Body of pancreas (tissue), 4 donors: ENCODE results near the gene GIT2. TPM values are rescaled to one million over a fixed set of nuclear protein-coding genes. Genes with fewer than 3 reads are reported as not detected.

Experiments
- ATAC-seq: fragments of 150-250 bp; one replicate; pipeline ENCODE4 v1.9.1; 2016
- DNase-seq, 4 donors: peaks; one replicate each; pipeline ENCODE4 v3.0.0-alpha.2; 2019
- H3K27ac ChIP-seq, 4 donors: fragments of 200-600 bp; sonication (generic); 1 replicate in 3 of 4; 2 replicates in 1 of 4; pipeline versions ENCODE4 v1.5.1 to v1.6.1; 2016 to 2019; ENCODE audit warnings: mild to moderate bottlenecking in 1 of 4, mixed read lengths in 1 of 4, moderate library complexity in 1 of 4
- H3K27me3 ChIP-seq, 2 donors: fragments of 200-600 bp; sonication (generic); one replicate each; pipeline ENCODE4 v1.6.0; 2016; ENCODE audit warnings: mild to moderate bottlenecking in 1 of 2
- H3K36me3 ChIP-seq, 2 donors: fragments of 200-600 bp; sonication (generic); replicated peaks in 1 of 2; 2 replicates each; pipeline ENCODE4 v1.5.1; 2016; ENCODE audit warnings: low read depth in 2 of 2; ENCODE audit not compliant: insufficient read depth in 1 of 2
- H3K4me1 ChIP-seq: fragments of 200-600 bp; sonication (generic); one replicate; pipeline ENCODE4 v1.6.0; 2016
- H3K4me3 ChIP-seq, 2 donors: fragments of 200-600 bp; sonication (generic); 1 replicate in 1 of 2; 2 replicates in 1 of 2; pipeline ENCODE4 v1.5.1; 2016 to 2019
- H3K9me3 ChIP-seq, 3 donors: fragments of 200-600 bp; sonication (generic); 1 replicate in 2 of 3; 2 replicates in 1 of 3; pipeline ENCODE4 v1.5.1; 2016
- POLR2A ChIP-seq, 3 donors: fragments of 450-650 bp; IDR thresholded peaks; one replicate each; pipeline ENCODE4 v1.6.1; 2016; ENCODE audit warnings: antibody characterized with exemption in 3 of 3, mild to moderate bottlenecking in 2 of 3
- WGBS, 2 donors: methylation state at CpG; one replicate each; pipeline ENCODE4 v1.1.5; 2017; 5-methylcytosine and 5-hydroxymethylcytosine counted together
- intact Hi-C: fragments of 100-400 bp; cut with DNase I; formaldehyde crosslinking; loops from one replicate; pipeline ENCODE4 v1.15.1; 2023
- total RNA-seq, 2 donors: library from RNA; depleted of rRNA; stranded (reverse); fragments of >200 nt; gene quantifications; one replicate each; pipeline ENCODE4 v1.1.0, GENCODE V29; 2016
- TF ChIP-seq, protein P1 (sequence below), 7 experiments: fragments of 450-650 bp in 4 of 7; fragments of 200-600 bp in 3 of 7; sonication (generic) in 3 of 7; IDR thresholded peaks; one replicate each; pipeline ENCODE4 v1.5.1; 2016 to 2019; ENCODE audit warnings: antibody characterized with exemption in 7 of 7

The GIT2 gene
- total RNA-seq, 2 donors from 2014 or later: 44.4 to 50.1 TPM

- TF ChIP-seq, protein P1, sequence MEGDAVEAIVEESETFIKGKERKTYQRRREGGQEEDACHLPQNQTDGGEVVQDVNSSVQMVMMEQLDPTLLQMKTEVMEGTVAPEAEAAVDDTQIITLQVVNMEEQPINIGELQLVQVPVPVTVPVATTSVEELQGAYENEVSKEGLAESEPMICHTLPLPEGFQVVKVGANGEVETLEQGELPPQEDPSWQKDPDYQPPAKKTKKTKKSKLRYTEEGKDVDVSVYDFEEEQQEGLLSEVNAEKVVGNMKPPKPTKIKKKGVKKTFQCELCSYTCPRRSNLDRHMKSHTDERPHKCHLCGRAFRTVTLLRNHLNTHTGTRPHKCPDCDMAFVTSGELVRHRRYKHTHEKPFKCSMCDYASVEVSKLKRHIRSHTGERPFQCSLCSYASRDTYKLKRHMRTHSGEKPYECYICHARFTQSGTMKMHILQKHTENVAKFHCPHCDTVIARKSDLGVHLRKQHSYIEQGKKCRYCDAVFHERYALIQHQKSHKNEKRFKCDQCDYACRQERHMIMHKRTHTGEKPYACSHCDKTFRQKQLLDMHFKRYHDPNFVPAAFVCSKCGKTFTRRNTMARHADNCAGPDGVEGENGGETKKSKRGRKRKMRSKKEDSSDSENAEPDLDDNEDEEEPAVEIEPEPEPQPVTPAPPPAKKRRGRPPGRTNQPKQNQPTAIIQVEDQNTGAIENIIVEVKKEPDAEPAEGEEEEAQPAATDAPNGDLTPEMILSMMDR (IDR thresholded peaks at IDR 0.05): peak; percentile 32 to 65 (median 51)
- TF ChIP-seq POLR2A (IDR thresholded peaks at IDR 0.05): no peak
- intact Hi-C loops: loop anchor here (10.0 kb wide), 1 partner anchor 57 kb away; no protein-coding TSS in a partner anchor
- ATAC-seq (no peak), DNase-seq (peak; percentile 46 to 54 (median 52))
- WGBS, 2 donors: 63 to 64% methylated on average over 8 of the region's 8 CpGs
- H3K27ac ChIP-seq: no peak overlapping the region
- no peaks in the 10 kb centered on the region for H3K9me3 ChIP-seq
- peaks cover 0 to 9% of the 10 kb centered on the region in 2 donors for H3K36me3 ChIP-seq
- H3K4me3 ChIP-seq: no peak overlapping the region
- no peaks in the 10 kb centered on the region for H3K27me3 ChIP-seq
- peaks cover 50% of the 10 kb centered on the region for H3K4me1 ChIP-seq
These were observed 68.5 kb downstream of the GIT2 start for GRCh38 chr12:109927622-109928021.

DNA sequence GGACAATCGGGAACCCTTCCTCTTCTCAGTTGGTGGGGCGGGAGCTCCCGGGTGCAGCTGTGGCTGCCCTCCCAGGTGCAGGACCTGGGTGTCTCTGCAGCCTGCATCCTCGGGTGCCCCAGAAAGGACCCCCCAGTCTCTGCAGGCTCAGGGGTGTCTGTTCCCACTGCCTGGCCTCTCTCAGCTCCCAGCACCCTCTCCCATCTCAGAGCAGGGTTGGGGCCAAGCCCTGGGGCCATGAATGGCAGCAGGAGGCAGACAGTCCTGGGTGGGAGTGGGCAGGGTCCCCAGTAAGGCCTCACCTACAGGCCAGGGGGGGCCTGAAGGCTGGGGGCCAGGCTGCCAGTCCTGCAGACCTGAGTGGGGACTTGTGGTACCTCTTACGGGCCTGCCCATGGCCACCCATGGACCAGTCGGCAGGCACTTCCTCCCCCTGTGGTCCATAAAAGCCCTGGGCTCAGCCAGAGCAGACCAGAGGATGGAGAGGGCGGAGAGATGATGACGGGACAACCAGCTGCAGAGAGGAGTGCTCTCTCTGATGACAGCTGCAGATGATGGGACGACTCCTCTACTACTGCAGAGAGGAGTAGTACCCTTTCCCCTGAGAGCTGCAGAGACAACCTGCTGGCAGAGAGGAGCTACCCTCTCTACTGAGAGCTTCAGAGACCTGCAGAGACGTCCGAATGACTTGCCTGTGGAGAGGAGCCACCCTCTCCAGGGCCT lies 69.5 kb downstream of the GIT2 start:
- 67 to 92% methylated on average over 1 to 11 of the region's 11 CpGs for WGBS, 2 donors
- DNase-seq (no peak), ATAC-seq (no peak)
- TF ChIP-seq, protein P1 (IDR thresholded peaks at IDR 0.05): no peak
- TF ChIP-seq POLR2A (IDR thresholded peaks at IDR 0.05): no peak
- Histone ChIP-seq H3K4me3 (no peak overlapping the region), H3K9me3 (no peaks in the 10 kb centered on the region), H3K27me3 (no peaks in the 10 kb centered on the region), H3K27ac (no peak overlapping the region), H3K4me1 (peaks cover 48% of the 10 kb centered on the region), H3K36me3 (peaks cover 0 to 4% of the 10 kb centered on the region in 2 donors)
- intact Hi-C loops: loop anchor here (10.0 kb wide), 1 partner anchor 58 kb away; no protein-coding TSS in a partner anchor

- DNase-seq (no peak), ATAC-seq (no peak)
- no peak for TF ChIP-seq POLR2A (IDR thresholded peaks at IDR 0.05)
- TF ChIP-seq, protein P1 (IDR thresholded peaks at IDR 0.05): no peak
- 71 to 94% methylated on average over 1 to 8 of the region's 8 CpGs for WGBS, 2 donors
- no peak overlapping the region for H3K4me3 ChIP-seq
- no peaks in the 10 kb centered on the region for H3K27me3 ChIP-seq
- peaks cover 0 to 3% of the 10 kb centered on the region in 2 donors for H3K36me3 ChIP-seq
- H3K27ac ChIP-seq: peak overlapping the region in 1 of 4 donors; percentile 18
- intact Hi-C loops: loop anchor here (10.0 kb wide), 1 partner anchor 59 kb away; no protein-coding TSS in a partner anchor
- H3K9me3 ChIP-seq: no peaks in the 10 kb centered on the region
- peaks cover 41% of the 10 kb centered on the region for H3K4me1 ChIP-seq
These were observed 70.2 kb downstream of the GIT2 start for GRCh38 chr12:109926016-109926415.

DNA sequence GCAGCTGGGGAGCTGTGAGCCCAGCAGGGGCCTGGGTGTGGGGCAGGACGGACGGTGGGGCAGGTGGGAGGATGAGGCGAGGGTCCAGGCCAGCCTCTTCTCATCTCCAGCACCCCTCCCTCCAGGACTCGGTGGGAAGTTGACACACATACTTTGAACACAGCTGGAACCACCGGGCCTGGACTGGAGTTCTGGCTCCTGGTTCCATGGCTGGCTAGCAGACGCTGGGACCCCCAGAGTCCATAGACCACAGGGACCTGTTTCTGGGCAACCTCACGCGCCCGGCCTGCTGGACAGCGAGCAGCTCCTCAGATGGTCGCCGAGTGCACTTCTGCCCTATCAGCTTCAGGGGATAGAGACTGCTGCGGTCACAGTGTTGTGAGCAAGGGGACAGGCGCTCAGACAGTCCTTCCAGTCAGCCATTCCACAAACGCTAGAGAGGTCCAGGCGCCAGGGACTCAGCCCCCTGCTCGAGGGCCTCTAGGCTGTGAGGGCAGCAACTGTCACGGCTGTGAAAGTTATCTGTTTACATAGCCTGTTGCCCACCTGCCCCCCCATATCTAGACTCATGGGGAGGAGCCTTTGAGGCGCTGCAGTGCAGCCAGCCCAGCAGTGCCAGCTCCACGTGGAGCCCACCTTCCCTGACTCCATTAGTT lies 70.9 kb downstream of the GIT2 start:
- H3K27me3 ChIP-seq: no peaks in the 10 kb centered on the region
- intact Hi-C loops: loop anchor here (10.0 kb wide), 1 partner anchor 59 kb away; no protein-coding TSS in a partner anchor
- H3K4me3 ChIP-seq: no peak overlapping the region
- peaks cover 34% of the 10 kb centered on the region for H3K4me1 ChIP-seq
- 68 to 70% methylated on average over 7 to 20 of the region's 20 CpGs for WGBS, 2 donors
- DNase-seq (peak in 3 of 4 donors; percentile 36 to 51 (median 37)), ATAC-seq (no peak)
- peak overlapping the region in 1 of 4 donors; percentile 18 for H3K27ac ChIP-seq
- TF ChIP-seq, protein P1 (IDR thresholded peaks at IDR 0.05): no peak
- TF ChIP-seq POLR2A (IDR thresholded peaks at IDR 0.05): no peak
- H3K9me3 ChIP-seq: no peaks in the 10 kb centered on the region
- H3K36me3 ChIP-seq: peaks cover 0 to 6% of the 10 kb centered on the region in 2 donors
